Osteocyte (in vitro differentiated cells): ENCODE data around the gene VPS37B. TPM values are rescaled to one million over a fixed set of nuclear protein-coding genes. Genes with fewer than 3 reads are reported as not detected.
A peak's percentile ranks its signal among the peaks of the same experiment; 100 is the strongest.

Experiments used
- DNase-seq: peaks from one replicate; pipeline ENCODE4 v3.0.0; 2021; ENCODE audit warnings: mixed read lengths; ENCODE audit not compliant: unreplicated experiment; ENCODE audit errors: extremely low spot score
- H3K27ac Mint-ChIP-seq: one replicate; pipeline ENCODE4 v1.8.0; 2021; ENCODE audit warnings: mild to moderate bottlenecking, mixed read lengths; ENCODE audit not compliant: unreplicated experiment
- H3K27me3 Mint-ChIP-seq: one replicate; pipeline ENCODE4 v1.8.0; 2021; ENCODE audit warnings: mixed read lengths; ENCODE audit not compliant: unreplicated experiment
- H3K36me3 Mint-ChIP-seq: one replicate; pipeline ENCODE4 v1.8.0; 2021; ENCODE audit warnings: mixed read lengths; ENCODE audit not compliant: unreplicated experiment
- H3K4me1 Mint-ChIP-seq: one replicate; pipeline ENCODE4 v1.8.0; 2021; ENCODE audit warnings: mixed read lengths; ENCODE audit not compliant: unreplicated experiment
- H3K4me3 Mint-ChIP-seq: one replicate; pipeline ENCODE4 v1.8.0; 2021; ENCODE audit warnings: mild to moderate bottlenecking, moderate library complexity, mixed read lengths; ENCODE audit not compliant: unreplicated experiment
- H3K9me3 Mint-ChIP-seq: one replicate; pipeline ENCODE4 v1.8.0; 2021; ENCODE audit warnings: mixed read lengths; ENCODE audit not compliant: unreplicated experiment
- total RNA-seq: library from RNA; stranded (reverse); gene quantifications from 2 replicates; pipeline ENCODE4 v1.2.1, GENCODE V29; 2021
- TF ChIP-seq, protein P1 (sequence below): fragments of 200-600 bp; sonication (generic); IDR thresholded peaks from 2 replicates; pipeline ENCODE4 v1.5.0; 2021; ENCODE audit warnings: antibody characterized with exemption, mild to moderate bottlenecking, moderate library complexity

Gene VPS37B
- total RNA-seq, 1 donor from 2014 or later: 27.5 TPM

DNA sequence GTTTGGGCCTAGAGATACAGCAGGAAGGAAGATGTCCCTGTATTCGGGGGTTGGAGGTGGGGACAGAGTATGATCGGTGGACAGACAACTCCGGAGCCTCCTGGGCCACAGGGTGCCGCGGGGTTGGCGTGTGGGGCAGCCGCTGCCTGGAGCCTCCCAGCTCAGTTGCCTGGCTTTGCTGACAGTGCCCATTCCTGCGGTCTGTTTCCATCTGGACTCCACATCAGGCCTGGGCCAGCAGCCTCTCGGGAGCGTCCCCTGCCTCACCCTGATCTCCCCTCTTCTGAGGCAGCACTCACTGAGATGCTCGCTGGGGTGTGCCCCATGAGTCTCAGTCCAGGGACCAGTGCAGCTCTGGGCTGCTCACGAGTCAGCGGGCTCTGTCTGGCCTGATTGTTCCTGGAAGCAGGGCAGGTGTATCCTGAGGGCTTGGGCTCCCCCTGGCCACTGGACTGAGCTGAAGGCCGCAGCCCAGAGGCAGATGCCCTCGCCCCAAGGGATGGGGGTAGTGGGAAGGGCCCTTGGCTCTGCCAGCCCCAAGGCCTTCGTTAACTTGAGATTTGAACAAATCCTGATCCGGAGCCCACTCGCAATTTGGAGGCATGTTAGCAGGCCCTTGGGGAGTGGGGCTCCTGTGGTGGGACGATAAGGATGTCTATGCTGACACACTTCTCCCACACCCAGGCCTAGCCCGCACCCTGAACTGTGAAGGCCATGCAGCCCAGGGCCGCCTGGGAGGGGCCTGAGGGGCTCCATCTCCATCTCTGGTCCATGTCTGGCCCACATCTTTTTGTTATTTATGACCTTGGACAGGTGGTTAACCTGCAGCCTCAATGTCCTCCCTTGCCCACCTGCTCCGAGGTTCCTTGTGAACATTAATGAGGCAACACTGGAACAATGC, 53.2 kb downstream of the VPS37B start:
- TF ChIP-seq, protein P1, sequence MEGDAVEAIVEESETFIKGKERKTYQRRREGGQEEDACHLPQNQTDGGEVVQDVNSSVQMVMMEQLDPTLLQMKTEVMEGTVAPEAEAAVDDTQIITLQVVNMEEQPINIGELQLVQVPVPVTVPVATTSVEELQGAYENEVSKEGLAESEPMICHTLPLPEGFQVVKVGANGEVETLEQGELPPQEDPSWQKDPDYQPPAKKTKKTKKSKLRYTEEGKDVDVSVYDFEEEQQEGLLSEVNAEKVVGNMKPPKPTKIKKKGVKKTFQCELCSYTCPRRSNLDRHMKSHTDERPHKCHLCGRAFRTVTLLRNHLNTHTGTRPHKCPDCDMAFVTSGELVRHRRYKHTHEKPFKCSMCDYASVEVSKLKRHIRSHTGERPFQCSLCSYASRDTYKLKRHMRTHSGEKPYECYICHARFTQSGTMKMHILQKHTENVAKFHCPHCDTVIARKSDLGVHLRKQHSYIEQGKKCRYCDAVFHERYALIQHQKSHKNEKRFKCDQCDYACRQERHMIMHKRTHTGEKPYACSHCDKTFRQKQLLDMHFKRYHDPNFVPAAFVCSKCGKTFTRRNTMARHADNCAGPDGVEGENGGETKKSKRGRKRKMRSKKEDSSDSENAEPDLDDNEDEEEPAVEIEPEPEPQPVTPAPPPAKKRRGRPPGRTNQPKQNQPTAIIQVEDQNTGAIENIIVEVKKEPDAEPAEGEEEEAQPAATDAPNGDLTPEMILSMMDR: no peak
- Mint-ChIP-seq H3K4me3 (no peak overlapping the region), H3K9me3 (no peaks in the 10 kb centered on the region), H3K36me3 (no peaks in the 10 kb centered on the region), H3K27ac (peak overlapping the region; percentile 23), H3K4me1 (peaks cover 27% of the 10 kb centered on the region), H3K27me3 (no peaks in the 10 kb centered on the region)
- peak; percentile 84 for DNase-seq

DNA sequence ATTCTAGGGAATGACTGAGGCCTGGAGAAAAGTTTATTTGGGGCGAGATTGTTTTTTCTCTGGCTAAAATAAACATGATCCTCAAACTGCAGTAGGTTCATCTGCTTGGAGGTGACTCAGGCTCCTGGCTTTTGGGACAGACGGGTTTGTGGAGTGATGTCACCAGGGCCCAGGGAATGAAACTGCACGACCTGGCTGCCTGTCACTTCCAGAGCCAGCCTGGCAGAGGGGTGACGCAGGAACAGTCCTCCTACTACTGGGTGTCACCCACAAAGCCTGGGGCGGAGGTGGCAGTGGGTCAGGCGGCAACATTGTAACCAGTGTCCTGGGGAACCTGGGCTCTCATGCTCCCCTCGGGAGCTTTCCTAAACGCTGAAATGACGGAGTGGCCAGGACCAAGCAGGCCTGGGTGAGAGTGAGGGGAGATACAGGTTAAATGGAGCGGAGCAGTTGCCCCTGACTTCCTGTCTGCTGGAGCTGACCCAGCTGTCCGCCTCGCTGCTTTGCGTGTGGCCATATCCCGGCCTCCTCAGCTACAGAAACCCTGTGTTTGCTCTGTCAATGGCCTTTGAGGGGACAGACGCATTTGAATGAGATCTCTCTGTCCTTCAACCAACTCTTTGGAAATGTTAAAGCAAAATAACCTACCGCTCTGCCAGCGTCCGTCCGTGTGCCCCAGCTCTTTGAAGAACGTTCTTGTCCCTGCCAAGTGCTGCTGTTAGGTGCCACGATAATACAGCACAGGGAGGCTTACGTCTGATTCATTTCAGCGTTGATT, 54.2 kb downstream of the VPS37B start:
- H3K4me3 Mint-ChIP-seq: no peak overlapping the region
- H3K9me3 Mint-ChIP-seq: no peaks in the 10 kb centered on the region
- DNase-seq: no peak
- H3K27ac Mint-ChIP-seq: peak overlapping the region; percentile 23
- H3K4me1 Mint-ChIP-seq: peaks cover 33% of the 10 kb centered on the region
- TF ChIP-seq, protein P1: no peak
- no peaks in the 10 kb centered on the region for H3K27me3 Mint-ChIP-seq
- peaks cover 2% of the 10 kb centered on the region for H3K36me3 Mint-ChIP-seq

GRCh38 chr12:122840580-122841513, 55.1 kb downstream of the VPS37B start:
- Mint-ChIP-seq H3K27me3 (no peaks in the 10 kb centered on the region), H3K4me1 (peaks cover 40% of the 10 kb centered on the region), H3K9me3 (no peaks in the 10 kb centered on the region), H3K27ac (peak overlapping the region; percentile 23), H3K36me3 (peaks cover 2% of the 10 kb centered on the region), H3K4me3 (no peak overlapping the region)
- TF ChIP-seq, protein P1: no peak
- no peak for DNase-seq

GRCh38 chr12:122839907-122840554, 55.9 kb downstream of the VPS37B start:
- no peaks in the 10 kb centered on the region for H3K27me3 Mint-ChIP-seq
- no peak overlapping the region for H3K27ac Mint-ChIP-seq
- TF ChIP-seq, protein P1: no peak
- peaks cover 40% of the 10 kb centered on the region for H3K4me1 Mint-ChIP-seq
- DNase-seq: no peak
- H3K9me3 Mint-ChIP-seq: no peaks in the 10 kb centered on the region
- H3K36me3 Mint-ChIP-seq: peaks cover 2% of the 10 kb centered on the region
- H3K4me3 Mint-ChIP-seq: no peak overlapping the region
